Cardiac fibroblast (primary cell): ENCODE results near the gene PREP.

Source experiments
- DNase-seq, 2 donors: peaks; one replicate each; pipeline versions ENCODE4 v3.0.0 to v3.0.0-alpha.2; 2010; ENCODE audit warnings: low read depth in 2 of 2
- H3K4me3 ChIP-seq, 2 donors: replicated peaks in 1 of 2; 1 replicate in 1 of 2; 2 replicates in 1 of 2; pipeline ENCODE4 v1.5.1; 2011; ENCODE audit warnings: low read depth in 2 of 2, low read length in 2 of 2, mild to moderate bottlenecking in 2 of 2, moderate library complexity in 1 of 2
- TF ChIP-seq, protein P1 (sequence below): IDR thresholded peaks from one replicate; pipeline ENCODE4 v1.5.1; 2011; ENCODE audit warnings: low read depth, mild to moderate bottlenecking, low read length, inconsistent platforms

Gene PREP

DNA sequence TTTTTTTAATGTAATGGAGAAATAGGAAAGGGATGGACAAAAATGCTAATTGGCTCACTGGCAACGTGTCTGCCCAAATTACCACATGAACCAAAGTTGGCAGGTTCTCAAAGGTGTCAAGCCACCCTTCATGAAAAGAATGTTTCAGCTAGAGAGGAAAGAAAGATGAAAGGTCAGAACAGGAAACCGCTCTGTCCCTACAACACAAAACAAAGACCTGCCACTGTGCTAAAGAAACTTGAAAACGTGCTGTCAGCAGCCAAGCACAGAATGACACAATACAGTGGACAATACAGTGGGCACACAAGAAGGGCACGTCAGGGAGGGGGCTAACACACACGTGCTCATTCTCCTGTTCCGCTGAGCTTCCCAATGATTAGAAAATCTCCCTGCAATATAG, 4.9 kb downstream of the PREP start:
- no peak overlapping the region for H3K4me3 ChIP-seq
- TF ChIP-seq, protein P1, sequence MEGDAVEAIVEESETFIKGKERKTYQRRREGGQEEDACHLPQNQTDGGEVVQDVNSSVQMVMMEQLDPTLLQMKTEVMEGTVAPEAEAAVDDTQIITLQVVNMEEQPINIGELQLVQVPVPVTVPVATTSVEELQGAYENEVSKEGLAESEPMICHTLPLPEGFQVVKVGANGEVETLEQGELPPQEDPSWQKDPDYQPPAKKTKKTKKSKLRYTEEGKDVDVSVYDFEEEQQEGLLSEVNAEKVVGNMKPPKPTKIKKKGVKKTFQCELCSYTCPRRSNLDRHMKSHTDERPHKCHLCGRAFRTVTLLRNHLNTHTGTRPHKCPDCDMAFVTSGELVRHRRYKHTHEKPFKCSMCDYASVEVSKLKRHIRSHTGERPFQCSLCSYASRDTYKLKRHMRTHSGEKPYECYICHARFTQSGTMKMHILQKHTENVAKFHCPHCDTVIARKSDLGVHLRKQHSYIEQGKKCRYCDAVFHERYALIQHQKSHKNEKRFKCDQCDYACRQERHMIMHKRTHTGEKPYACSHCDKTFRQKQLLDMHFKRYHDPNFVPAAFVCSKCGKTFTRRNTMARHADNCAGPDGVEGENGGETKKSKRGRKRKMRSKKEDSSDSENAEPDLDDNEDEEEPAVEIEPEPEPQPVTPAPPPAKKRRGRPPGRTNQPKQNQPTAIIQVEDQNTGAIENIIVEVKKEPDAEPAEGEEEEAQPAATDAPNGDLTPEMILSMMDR = no peak
- DNase-seq = no peak

DNA sequence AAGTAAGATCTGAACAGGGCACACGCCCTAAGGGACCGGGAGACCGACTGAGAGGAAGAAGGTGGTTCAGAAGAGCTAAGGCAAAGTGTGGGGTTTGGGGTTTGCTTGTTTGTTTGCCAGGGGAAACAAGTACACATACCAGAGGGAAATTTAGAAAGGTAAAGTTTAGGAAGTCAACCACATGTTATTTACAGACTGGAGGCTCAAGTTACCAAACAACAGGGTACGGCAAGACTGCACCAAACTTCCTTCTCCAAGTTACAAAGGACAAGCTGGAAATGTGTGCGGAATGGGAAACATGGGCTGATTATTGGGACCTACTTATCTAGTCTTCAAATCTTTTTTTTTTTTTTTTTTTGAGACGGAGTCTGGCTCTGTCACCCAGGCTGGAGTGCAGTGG, 11.2 kb downstream of the PREP start:
- no peak overlapping the region for H3K4me3 ChIP-seq
- TF ChIP-seq, protein P1 = no peak
- no peak for DNase-seq

DNA sequence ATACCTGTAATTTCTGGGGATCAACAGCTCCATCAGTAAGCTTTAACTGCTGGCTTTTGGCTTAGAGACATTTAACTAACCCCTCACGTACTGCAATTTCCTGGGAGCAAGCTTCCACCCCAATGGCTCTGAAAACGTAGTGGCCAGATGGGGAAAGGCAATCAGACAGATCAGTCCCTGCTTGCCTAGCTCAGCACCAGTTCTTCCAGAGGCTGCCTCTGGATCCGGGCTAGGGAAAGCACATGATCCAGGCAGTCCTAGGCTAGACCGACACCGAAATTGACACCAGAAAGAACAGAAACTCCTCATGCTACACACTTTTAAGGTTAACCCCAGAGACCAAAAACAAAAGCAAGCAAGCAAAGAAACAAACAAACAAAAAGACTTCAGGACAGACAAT, 13.3 kb downstream of the PREP start:
- no peak overlapping the region for H3K4me3 ChIP-seq
- no peak for DNase-seq
- TF ChIP-seq, protein P1 = no peak

DNA sequence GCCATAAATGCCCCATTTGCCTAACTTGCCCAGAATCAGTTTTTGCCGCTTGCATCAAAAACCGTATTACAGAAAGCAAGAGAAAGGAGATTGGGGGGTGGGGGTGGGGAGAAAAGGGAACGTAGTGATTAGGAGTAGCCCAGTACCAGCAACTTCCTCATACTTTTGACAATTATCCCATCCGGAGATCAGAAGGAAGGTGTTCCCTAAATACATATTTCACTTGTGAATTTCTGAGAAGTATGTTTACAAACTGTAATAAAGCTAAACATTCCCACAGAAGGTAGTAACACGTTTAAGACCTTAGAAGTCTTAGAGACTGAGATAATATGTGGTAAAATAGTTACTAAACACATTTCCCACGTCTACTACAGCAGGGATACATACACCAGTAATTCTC, 14.5 kb downstream of the PREP start:
- H3K4me3 ChIP-seq = no peak overlapping the region
- DNase-seq = no peak
- TF ChIP-seq, protein P1 = no peak

DNA sequence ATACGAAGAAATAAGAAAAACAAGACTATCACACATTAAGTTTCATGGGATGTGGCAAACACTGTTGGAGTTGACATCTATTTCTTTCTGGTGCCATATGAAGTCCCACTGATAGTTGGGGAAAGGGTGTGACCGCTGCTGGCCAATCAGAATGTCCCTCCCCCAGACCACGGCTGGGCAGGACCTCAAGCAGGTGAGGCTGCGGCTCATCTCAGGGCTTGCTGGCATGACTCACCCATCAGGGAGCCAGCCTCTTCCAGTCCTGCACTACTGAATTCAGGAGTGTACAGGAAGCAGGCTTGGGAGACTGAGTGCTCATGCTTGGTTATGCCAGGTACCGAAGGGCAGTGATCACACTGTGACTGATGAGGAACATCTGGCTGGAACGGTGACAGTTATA, 18.9 kb downstream of the PREP start:
- no peak overlapping the region for H3K4me3 ChIP-seq
- TF ChIP-seq, protein P1 = no peak
- no peak for DNase-seq

DNA sequence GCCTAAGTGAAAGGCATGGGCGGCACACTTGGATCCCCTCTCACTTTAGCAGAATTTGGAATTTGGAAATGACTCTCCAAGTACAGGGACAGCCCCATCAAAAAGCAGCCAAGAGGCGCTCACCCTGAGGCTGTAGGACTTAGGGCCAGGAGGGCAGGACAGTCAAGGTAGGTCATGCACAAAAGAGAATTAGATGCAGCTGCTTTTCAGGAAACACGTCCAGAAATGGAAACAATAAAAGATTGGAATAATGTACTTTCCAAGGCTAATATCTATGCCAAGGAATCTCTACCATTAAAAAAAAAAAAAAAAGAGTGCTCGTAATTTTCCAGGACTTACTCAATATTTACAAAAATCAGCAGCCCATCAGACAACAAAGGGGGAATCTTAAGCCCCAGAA, 19.9 kb downstream of the PREP start:
- H3K4me3 ChIP-seq = no peak overlapping the region
- DNase-seq = no peak
- TF ChIP-seq, protein P1 = no peak

DNA sequence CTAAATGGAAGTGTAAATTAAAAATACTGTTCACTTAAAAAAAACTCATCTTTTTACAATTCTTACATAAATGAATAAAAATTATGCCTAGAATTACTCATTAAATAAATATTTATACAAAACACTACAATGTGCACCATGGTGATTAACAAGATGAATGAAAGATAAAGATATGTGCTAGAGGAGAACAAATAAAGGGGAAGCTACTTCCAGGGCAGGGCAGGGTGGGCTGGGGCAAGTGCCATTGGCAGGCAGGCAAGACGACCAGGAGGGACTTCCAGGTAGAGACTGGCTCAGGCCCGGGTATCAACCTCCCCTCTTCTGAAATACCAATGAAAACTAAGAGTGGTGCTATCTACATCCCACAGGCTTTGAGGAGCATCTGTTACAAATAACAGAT, 20.4 kb downstream of the PREP start:
- no peak for DNase-seq
- TF ChIP-seq, protein P1 = no peak
- H3K4me3 ChIP-seq = no peak overlapping the region
